ENCODE measurements around the gene SASS6. TPM values are rescaled to one million over a fixed set of nuclear protein-coding genes. Genes with fewer than 3 reads are reported as not detected.

SASS6 gene
- total and polyA plus RNA-seq, 10 of the 15 experiments (the other 5 are each of a cell fraction or from before 2014, with no cell fraction given): 6.6 to 17.9 (median 10.2) TPM

DNA sequence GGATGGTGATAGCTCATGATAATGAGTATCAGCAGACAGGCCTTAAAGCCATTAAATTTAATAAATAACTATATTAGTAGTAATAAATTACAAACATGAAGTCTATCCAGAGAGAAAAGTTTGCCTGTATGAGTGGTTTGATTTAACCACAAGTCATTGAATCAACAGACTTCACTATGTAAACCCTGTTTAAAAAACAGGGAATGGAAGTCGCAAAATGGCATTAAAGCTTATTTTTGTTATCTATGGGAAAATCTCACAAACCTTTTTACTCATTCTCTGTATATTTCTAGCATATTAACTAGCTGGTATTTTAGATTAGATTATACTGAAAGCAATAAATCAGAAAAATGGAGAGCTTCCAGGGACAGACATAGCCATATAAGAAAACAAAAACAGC, 45.3 kb downstream of the SASS6 start (continued):
- TF ChIP-seq BHLHE40 (IDR thresholded peaks at IDR 0.05; ENCODE audit: borderline replicate concordance in 1 of 2, low read depth in 2 of 2, low read length in 1 of 2) (no peak), SREBF2 (IDR thresholded peaks at IDR 0.05; ENCODE audit: low read length) (no peak), BRCA1 (IDR thresholded peaks at IDR 0.05; ENCODE audit: low read depth, low read length) (no peak), IRF3 (IDR thresholded peaks at IDR 0.05) (no peak), RFX5 (IDR thresholded peaks at IDR 0.05; ENCODE audit: low read depth, low read length) (no peak), NFYB (IDR thresholded peaks at IDR 0.05; ENCODE audit: insufficient read depth, low read depth, low read length) (no peak), CHD4 (IDR thresholded peaks at IDR 0.05) (no peak), PML (IDR thresholded peaks at IDR 0.05; ENCODE audit: low read length) (no peak), RAD21 (IDR thresholded peaks at IDR 0.05; ENCODE audit: insufficient read depth, low read depth, low read length) (no peak)

GRCh38 chr1:100080331-100080730, 52.4 kb downstream of the SASS6 start:
- Histone ChIP-seq H3K9me3 (replicated peaks; ENCODE audit: control insufficient read depth, insufficient read depth, low read length) (no peaks in the 10 kb centered on the region), H3K4me2 (ENCODE audit: control insufficient read depth, insufficient read depth) (no peak overlapping the region), H3K36me3 (ENCODE audit: control insufficient read depth in 2 of 2, insufficient read depth in 2 of 2, low read length in 1 of 2) (peaks cover 2 to 38% of the 10 kb centered on the region in 2 experiments; a peak in 3 of 4 replicates), H3K27me3 (replicated peaks in 1 of 2; ENCODE audit: control insufficient read depth in 2 of 2, insufficient read depth in 2 of 2, low read length in 1 of 2) (no peaks in the 10 kb centered on the region), H2AFZ (ENCODE audit: control insufficient read depth, low read depth, low read length) (no peak overlapping the region), H3K4me3 (no peak overlapping the region), H3K27ac (ENCODE audit: control insufficient read depth, insufficient read depth) (no peak overlapping the region), H4K20me1 (ENCODE audit: control insufficient read depth, insufficient read depth) (no peaks in the 10 kb centered on the region), H3K4me1 (ENCODE audit: control insufficient read depth, insufficient read depth, low read length) (peaks cover 25% of the 10 kb centered on the region), H3K79me2 (ENCODE audit: control insufficient read depth, insufficient read depth, low read length) (peaks cover 17% of the 10 kb centered on the region), H3K9ac (ENCODE audit: control insufficient read depth, insufficient read depth, low read length) (no peak overlapping the region)
- in situ Hi-C loops (cut with MboI) (no loop called here), intact Hi-C loops (cut with micrococcal nuclease; ENCODE audit: unreplicated experiment) (no loop called here)
- FAIRE-seq (no peak), ATAC-seq (no peak), DNase-seq (ENCODE audit: low read depth, low spot score) (no peak)
- ChIA-PET RAD21 (ENCODE audit: unreplicated experiment) (interaction anchor here (1.7 kb wide), 1 partner anchor 31 kb away, joined by 3 read pairs; no protein-coding TSS in a partner anchor), CTCF (interaction anchor here (0.9 kb wide), 1 partner anchor 51 kb away, joined by 3 read pairs; no protein-coding TSS in a partner anchor), POLR2A (interaction anchor here (1.9 kb wide), 1 partner anchor 38 kb away, joined by 6 read pairs; no protein-coding TSS in a partner anchor), SMC1A (ENCODE audit: uncharacterized antibody, unreplicated experiment) (interaction anchor here (0.9 to 1.1 kb wide), 2 partner anchors 16 to 19 kb away, joined by 4 read pairs; no protein-coding TSS in a partner anchor)
- 97% methylated on average over 3 of the region's 3 CpGs for WGBS (ENCODE audit: insufficient coverage, insufficient replicate concordance, low lambda C conversion rate, missing lambda C conversion rate)
- TF ChIP-seq SIX5 (IDR thresholded peaks at IDR 0.05; ENCODE audit: low read depth, low read length, severe bottlenecking) (no peak), NBN (IDR thresholded peaks at IDR 0.05) (no peak)
- BruUV-seq (replicated peaks): no TSS peak

Data from GM12878 (cell line).